H1 (cell line): ENCODE data around the gene WNT5A. TPM values are rescaled to one million over a fixed set of nuclear protein-coding genes. Genes with fewer than 3 reads are reported as not detected.
A peak's percentile ranks its signal among the peaks of the same experiment; 100 is the strongest.

Source experiments
- CTCF ChIA-PET: fragments of 300-600 bp; sonication (Branson Sonifier 250); formaldehyde crosslinking; loops from one replicate; lab custom pipeline; 2021; ENCODE audit not compliant: partially characterized antibody; lab: Charles Lee
- POLR2A ChIA-PET: fragments of 300-600 bp; sonication (Branson Sonifier 250); formaldehyde crosslinking; loops from one replicate; lab custom pipeline; 2021; ENCODE audit warnings: inconsistent platforms; ENCODE audit not compliant: partially characterized antibody; lab: Charles Lee
- DNase-seq, 2 experiments: peaks; one replicate each; pipeline versions ENCODE4 v3.0.0 to v3.0.0-alpha.2; 2010 to 2022; ENCODE audit warnings: low spot score in 2 of 2, low read depth in 1 of 2, mixed read lengths in 1 of 2
- FAIRE-seq: peaks from 2 replicates; lab custom pipeline; 2011; peaks lifted over from hg19 to GRCh38; lab: Jason Lieb, UNC
- H2AFZ ChIP-seq: 2 replicates; pipeline ENCODE4 v1.8.1; 2012; ENCODE audit warnings: low read length, inconsistent platforms
- H2AK5ac ChIP-seq: 2 replicates; pipeline ENCODE4 v1.6.1; 2013; ENCODE audit warnings: low read depth, low read length
- H2BK120ac ChIP-seq: replicated peaks from 2 replicates; pipeline ENCODE3; 2013; ENCODE audit warnings: low read depth, low read length, inconsistent platforms
- H2BK12ac ChIP-seq: 2 replicates; pipeline ENCODE4 v1.6.1; 2013; ENCODE audit warnings: low read depth, low read length
- H2BK15ac ChIP-seq: 2 replicates; pipeline ENCODE4 v1.6.1; 2013; ENCODE audit warnings: low read length
- H2BK20ac ChIP-seq: 2 replicates; pipeline ENCODE4 v1.6.1; 2013; ENCODE audit warnings: low read length
- H2BK5ac ChIP-seq: 2 replicates; pipeline ENCODE4 v1.6.1; 2013; ENCODE audit warnings: low read depth, low read length
- H3K14ac ChIP-seq: 2 replicates; pipeline ENCODE4 v1.6.1; 2013; ENCODE audit warnings: inconsistent platforms; ENCODE audit not compliant: insufficient read length
- H3K18ac ChIP-seq: 2 replicates; pipeline ENCODE4 v1.6.1; 2013; ENCODE audit warnings: low read length; ENCODE audit errors: extremely low read depth
- H3K23ac ChIP-seq: 2 replicates; pipeline ENCODE4 v1.6.1; 2013; ENCODE audit warnings: inconsistent platforms; ENCODE audit not compliant: insufficient read length
- H3K23me2 ChIP-seq: 2 replicates; pipeline ENCODE4 v1.6.1; 2013; ENCODE audit warnings: low read depth, low read length
- H3K27ac ChIP-seq: 2 replicates; pipeline ENCODE4 v1.6.1; 2011; ENCODE audit warnings: low read depth, low read length, inconsistent platforms
- H3K27me3 ChIP-seq, 4 experiments: replicated peaks in 1 of 4; 1 replicate in 1 of 4; 2 replicates in 3 of 4; pipeline versions ENCODE4 v1.6.1 to v1.8.1; 2011 to 2013; ENCODE audit warnings: low read length in 3 of 4, mild to moderate bottlenecking in 3 of 4, inconsistent platforms in 2 of 4, mixed read lengths in 2 of 4, moderate library complexity in 1 of 4; ENCODE audit not compliant: control insufficient read depth in 3 of 4, insufficient read depth in 3 of 4; ENCODE audit errors: extremely low read depth in 1 of 4
- H3K36me3 ChIP-seq, 4 experiments: 2 replicates each; pipeline versions ENCODE4 v1.6.1 to v1.8.1; 2011 to 2013; ENCODE audit warnings: mild to moderate bottlenecking in 4 of 4, low read length in 3 of 4, moderate library complexity in 2 of 4, control low read depth in 1 of 4, inconsistent platforms in 1 of 4; ENCODE audit not compliant: insufficient read depth in 4 of 4, control insufficient read depth in 2 of 4
- H3K4ac ChIP-seq: replicated peaks from 2 replicates; pipeline ENCODE3; 2013; ENCODE audit warnings: low read length, low read depth, mixed read lengths, inconsistent platforms; ENCODE audit not compliant: insufficient read length
- H3K4me1 ChIP-seq, 4 experiments: replicated peaks in 1 of 4; 1 replicate in 1 of 4; 2 replicates in 3 of 4; pipeline versions ENCODE4 v1.6.1 to v1.8.1; 2011 to 2013; ENCODE audit warnings: low read length in 3 of 4, inconsistent platforms in 2 of 4, mixed read lengths in 1 of 4; ENCODE audit not compliant: insufficient read depth in 4 of 4, control insufficient read depth in 3 of 4
- H3K4me2 ChIP-seq, 2 experiments: 2 replicates each; pipeline versions ENCODE4 v1.6.1 to v1.8.1; 2011 to 2013; ENCODE audit warnings: low read depth in 2 of 2, low read length in 2 of 2, control low read depth in 1 of 2, inconsistent platforms in 1 of 2, mild to moderate bottlenecking in 1 of 2; ENCODE audit not compliant: insufficient read depth in 1 of 2
- H3K4me3 ChIP-seq, 4 experiments: fragments of 200-600, 300-600 bp in 1 of 4; sonication (generic), shearing (Covaris generic), sonication (Bioruptor Twin) in 1 of 4; 2 replicates each; pipeline versions ENCODE4 v1.5.1 to v1.8.1; 2011 to 2016; ENCODE audit warnings: low read length in 4 of 4, low read depth in 3 of 4, control low read depth in 2 of 4, inconsistent platforms in 2 of 4, mild to moderate bottlenecking in 2 of 4, mixed read lengths in 1 of 4, moderate library complexity in 1 of 4; ENCODE audit not compliant: insufficient read depth in 2 of 4; ENCODE audit errors: extremely low read depth in 1 of 4
- H3K56ac ChIP-seq: replicated peaks from 2 replicates; pipeline ENCODE3; 2013; ENCODE audit warnings: low read depth, mild to moderate bottlenecking, mixed read lengths, low read length, inconsistent platforms; ENCODE audit not compliant: insufficient read length
- H3K79me1 ChIP-seq: 2 replicates; pipeline ENCODE4 v1.6.1; 2013; ENCODE audit warnings: low read depth, low read length, control low read depth
- H3K79me2 ChIP-seq, 2 experiments: 2 replicates each; pipeline versions ENCODE4 v1.6.1 to v1.8.1; 2012 to 2013; ENCODE audit warnings: low read length in 2 of 2, mild to moderate bottlenecking in 2 of 2, inconsistent platforms in 1 of 2; ENCODE audit not compliant: insufficient read depth in 2 of 2, control insufficient read depth in 1 of 2
- H3K9ac ChIP-seq, 4 experiments: replicated peaks in 1 of 4; 1 replicate in 1 of 4; 2 replicates in 3 of 4; pipeline versions ENCODE4 v1.6.1 to v1.8.1; 2011 to 2013; ENCODE audit warnings: low read depth in 3 of 4, low read length in 3 of 4, control low read depth in 2 of 4, mild to moderate bottlenecking in 2 of 4, moderate library complexity in 2 of 4, inconsistent platforms in 1 of 4; ENCODE audit errors: extremely low read depth in 1 of 4
- H3K9me3 ChIP-seq, 2 experiments: 2 replicates each; pipeline versions ENCODE4 v1.6.1 to v1.8.1; 2012 to 2013; ENCODE audit warnings: mild to moderate bottlenecking in 2 of 2, moderate library complexity in 2 of 2, control low read depth in 1 of 2, inconsistent platforms in 1 of 2, low read depth in 1 of 2, low read length in 1 of 2, mixed read lengths in 1 of 2; ENCODE audit not compliant: insufficient read depth in 2 of 2
- H4K20me1 ChIP-seq, 2 experiments: replicated peaks in 1 of 2; 2 replicates each; pipeline versions ENCODE3 to v1.8.1; 2011 to 2013; ENCODE audit warnings: inconsistent platforms in 2 of 2, low read length in 2 of 2, mild to moderate bottlenecking in 1 of 2; ENCODE audit not compliant: insufficient read depth in 2 of 2, control insufficient read depth in 1 of 2
- H4K5ac ChIP-seq: 2 replicates; pipeline ENCODE4 v1.6.1; 2013; ENCODE audit warnings: low read length, low read depth, mixed read lengths, inconsistent platforms; ENCODE audit not compliant: insufficient read length
- H4K8ac ChIP-seq: 2 replicates; pipeline ENCODE4 v1.8.0; 2013; ENCODE audit warnings: mild to moderate bottlenecking, moderate library complexity, low read length, inconsistent platforms; ENCODE audit not compliant: insufficient read depth; ENCODE audit errors: extremely low read depth
- H4K91ac ChIP-seq: replicated peaks from 2 replicates; pipeline ENCODE3; 2013; ENCODE audit warnings: low read length, mixed read lengths, inconsistent platforms; ENCODE audit not compliant: insufficient read length
- ASH2L ChIP-seq: fragments of 200-600, 300-600 bp; sonication (generic); IDR thresholded peaks from one replicate; pipeline ENCODE4 v1.7.1; 2017; ENCODE audit warnings: low read length
- BACH1 ChIP-seq: IDR thresholded peaks from 2 replicates; pipeline ENCODE4 v1.6.1; 2012; ENCODE audit warnings: low read length, improper control_type of control experiment
- CREB1 ChIP-seq: IDR thresholded peaks from 2 replicates; pipeline ENCODE4 v1.6.1; 2012; ENCODE audit warnings: inconsistent platforms
- HDAC2 ChIP-seq, 2 experiments: fragments of 300-600 bp in 1 of 2; sonication (generic) in 1 of 2; IDR thresholded peaks; 2 replicates each; pipeline ENCODE4 v1.6.1; 2011 to 2012; ENCODE audit warnings: low read depth in 2 of 2, low read length in 2 of 2, mild to moderate bottlenecking in 2 of 2, moderate library complexity in 2 of 2, borderline replicate concordance in 1 of 2, inconsistent platforms in 1 of 2
- POLR2AphosphoS5 ChIP-seq: IDR thresholded peaks from 2 replicates; pipeline ENCODE4 v1.6.1; 2011; ENCODE audit warnings: low read depth, low read length
- RAD21 ChIP-seq, 2 experiments: IDR thresholded peaks in 1 of 2; conservative IDR thresholded peaks in 1 of 2; 2 replicates each; pipeline ENCODE4 v1.6.1; 2011; ENCODE audit warnings: low read depth in 2 of 2, low read length in 2 of 2, improper control_type of control experiment in 1 of 2, inconsistent platforms in 1 of 2, mild to moderate bottlenecking in 1 of 2, moderate library complexity in 1 of 2
- SP4 ChIP-seq: IDR thresholded peaks from 2 replicates; pipeline ENCODE4 v1.6.1; 2012; ENCODE audit warnings: low read length, inconsistent platforms
- TAF1 ChIP-seq: IDR thresholded peaks from 2 replicates; pipeline ENCODE4 v1.6.1; 2011; ENCODE audit warnings: mild to moderate bottlenecking, low read depth, low read length
- WGBS, 2 experiments: shearing (Covaris generic) in 1 of 2; methylation state at CpG; one replicate each; pipeline versions ENCODE4 v1.1.6 to v1.1.7; 2013 to 2015; ENCODE audit warnings: low lambda C conversion rate in 2 of 2, mixed read lengths in 2 of 2, inconsistent platforms in 1 of 2, low coverage in 1 of 2, missing lambda C conversion rate in 1 of 2; ENCODE audit not compliant: insufficient replicate concordance in 2 of 2, insufficient coverage in 1 of 2, insufficient read length in 1 of 2; ENCODE audit errors: extremely low coverage in 1 of 2, missing lambda C conversion rate in 1 of 2; 5-methylcytosine and 5-hydroxymethylcytosine counted together
- polyA plus RNA-seq, 7 experiments: library from polyadenylated mRNA; depleted of rRNA in 3 of 7; stranded (reverse) in 5 of 7; unstranded in 2 of 7; fragments of >200 nt in 5 of 7; fragments of 200-250 nt in 2 of 7; gene quantifications; 1 replicate in 5 of 7; 2 replicates in 1 of 7; 4 replicates in 1 of 7; pipeline versions ENCODE4 v1.2.1 to v1.2.3, GENCODE V29; 2011 to 2013; ENCODE audit warnings: missing spikeins in 2 of 7, mixed read lengths in 2 of 7
- total RNA-seq: library from RNA; stranded (reverse); fragmentation: NEBNext Ultra II Directional; extraction: Animal tissue kit (Norgen Biotek cat#: 25700); gene quantifications from 2 replicates; pipeline ENCODE4 v1.2.1, GENCODE V29; 2021

WNT5A gene
- total and polyA plus RNA-seq, 2 of the 8 experiments (the other 6 are each of a cell fraction or from before 2014, with no cell fraction given) = 3.9 to 5.6 TPM

DNA sequence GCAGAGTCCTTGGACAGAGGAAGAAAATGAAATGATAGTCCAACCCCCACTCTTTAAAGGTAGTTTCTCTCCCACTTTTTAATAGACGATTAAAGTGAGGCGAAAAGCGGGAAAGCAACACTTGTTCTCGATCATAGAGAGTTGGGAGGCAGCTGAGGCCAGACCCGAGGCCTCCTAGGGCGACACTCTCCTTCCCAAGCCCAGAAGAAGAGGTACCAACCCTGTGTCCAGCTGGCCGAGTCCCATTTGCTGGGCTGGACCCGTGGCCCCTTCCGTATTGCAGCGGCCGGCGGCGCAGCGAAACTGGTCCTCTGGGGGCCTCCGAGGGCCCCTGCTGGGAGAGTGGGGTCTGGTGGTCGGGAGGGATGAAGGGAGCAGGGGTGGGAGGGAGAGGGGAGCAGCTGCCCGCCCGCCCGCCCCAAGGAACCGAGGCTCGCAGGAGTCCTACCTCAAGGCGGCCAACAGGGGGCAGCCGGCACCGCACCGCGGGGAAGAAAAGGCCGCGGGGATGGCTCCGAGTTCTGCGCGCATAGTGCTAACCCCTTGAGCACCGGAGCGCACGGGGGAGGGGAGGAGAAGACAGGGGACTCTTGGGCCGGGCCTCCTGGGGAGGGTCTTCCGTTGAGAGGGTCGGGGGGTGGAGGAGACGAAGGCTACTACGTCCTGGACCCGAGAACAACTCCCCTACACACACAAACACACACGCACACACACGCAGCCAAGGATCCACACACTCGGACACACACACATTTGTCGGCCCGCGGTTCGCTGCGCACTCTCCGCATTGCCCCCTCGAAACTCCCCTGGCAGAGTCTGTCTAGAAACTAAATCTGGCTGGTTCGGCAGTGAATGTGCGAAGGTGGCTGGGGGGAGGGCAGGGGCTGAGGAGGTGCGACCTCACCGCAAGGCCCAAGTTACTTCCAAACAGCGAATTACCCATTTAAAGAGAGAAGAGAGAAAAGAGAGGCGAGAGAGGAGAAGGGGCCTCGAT, 2.0 kb downstream of the WNT5A start:
- ChIA-PET CTCF (interaction anchor here (0.6 to 3.2 kb wide), 12 partner anchors 46 to 406 kb away, joined by 3 to 18 read pairs (median 3); no protein-coding TSS in a partner anchor), POLR2A (interaction anchor here (0.7 to 1.3 kb wide), 3 partner anchors 71 to 136 kb away, joined by 3 read pairs; no protein-coding TSS in a partner anchor)
- Histone ChIP-seq H3K4ac (no peak overlapping the region), H3K79me1 (no peaks in the 10 kb centered on the region), H3K4me2 (peak overlapping the region; percentile 99), H3K27ac (no peak overlapping the region), H2BK5ac (peak overlapping the region; percentile 86; the same call in 1 of the 2 replicates), H3K18ac (peak overlapping the region; percentile 73), H3K9me3 (no peaks in the 10 kb centered on the region), H2BK15ac (no peak overlapping the region), H4K91ac (no peak overlapping the region), H3K4me1 (peaks cover 1 to 34% (median 18%) of the 10 kb centered on the region in 4 experiments), H4K8ac (peak overlapping the region; percentile 11; the same call in 1 of the 2 replicates), H2BK20ac (peak overlapping the region; percentile 72; the same call in 1 of the 2 replicates), H3K9ac (0 out of 7 replicates have a peak overlapping the region, but pooled peaks of 1 of the 4 experiments have one; percentile 19), H3K23me2 (peaks cover 66% of the 10 kb centered on the region), H2AK5ac (no peak overlapping the region), H3K56ac (no peak overlapping the region), H4K20me1 (peaks cover 5 to 12% of the 10 kb centered on the region in 2 experiments), H3K4me3 (peak overlapping the region; percentile 51 to 90 (median 70)), H2AFZ (peak overlapping the region; percentile 60; the same call in 1 of the 2 replicates), H4K5ac (peak overlapping the region; percentile 73), H3K79me2 (no peaks in the 10 kb centered on the region), H3K36me3 (no peaks in the 10 kb centered on the region), H2BK120ac (peak overlapping the region; percentile 28), H3K27me3 (peaks cover 30 to 86% (median 74%) of the 10 kb centered on the region in 4 experiments), H3K14ac (no peak overlapping the region), H2BK12ac (peak overlapping the region; percentile 45), H3K23ac (no peak overlapping the region)
- 1% methylated on average over 37 of the region's 57 CpGs; no CpG with 5 or more reads in 1 of the 2 experiments for WGBS, 2 experiments
- DNase-seq (peak in 1 of 2 experiments; percentile 89), FAIRE-seq (peak; percentile 28)
- peak; percentile 85 for TF ChIP-seq ASH2L
- peak; percentile 59; the same call in 1 of the 2 replicates for TF ChIP-seq CREB1
- TF ChIP-seq HDAC2 (IDR thresholded peaks at IDR 0.05; ENCODE audit: borderline replicate concordance in 1 of 2, low read depth in 2 of 2, low read length in 2 of 2) = 0 out of 4 replicates have a peak, but pooled peaks have one; percentile 59 to 71
- peak; percentile 41; the same call in 1 of the 2 replicates for TF ChIP-seq BACH1
- TF ChIP-seq POLR2AphosphoS5 = no peak
- peak; percentile 82 to 83 for TF ChIP-seq RAD21 (IDR thresholded peaks at IDR 0.05 in 1 of 2, conservative IDR thresholded peaks at IDR 0.05 in 1 of 2; ENCODE audit: low read depth in 2 of 2, low read length in 2 of 2)
- TF ChIP-seq SP4 = no peak
- peak; percentile 33; the same call in 1 of the 2 replicates for TF ChIP-seq TAF1
